NCI-H1417 treated with DMSO at 0.1 percent for 48 hours (cell line): Measurements from ENCODE around the gene SSH2.
A peak's percentile ranks its signal among the peaks of the same experiment; 100 is the strongest.
"Not testable (repeated sequence)": the region's sequence is repeated elsewhere in the genome, so short reads cannot be mapped to it uniquely, and the experiment has no call there.

Experiments
- DNase-seq: peaks from one replicate; lab custom pipeline; 2025; lab: John Stamatoyannopoulos, UW

SSH2 gene

DNA sequence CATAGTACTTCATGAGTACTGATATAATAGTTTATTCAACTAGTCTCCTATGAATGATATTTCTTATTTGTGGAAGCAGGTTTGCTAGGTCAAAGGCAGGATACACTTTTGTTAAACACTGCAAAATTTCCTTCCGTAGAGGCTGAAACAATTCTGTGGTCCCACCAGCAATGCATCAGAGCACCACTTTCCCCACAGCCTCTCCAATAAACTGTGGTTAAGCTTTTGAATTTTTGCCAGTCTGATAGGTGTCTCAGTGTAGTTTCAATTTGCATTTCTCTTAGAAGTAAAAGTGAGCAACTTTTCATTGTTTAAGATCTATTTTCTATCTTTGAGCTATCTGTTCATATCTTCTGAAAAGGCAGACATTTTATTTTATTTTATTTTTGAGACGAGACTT, 270.9 kb downstream of the SSH2 start:
- DNase-seq, result no peak

DNA sequence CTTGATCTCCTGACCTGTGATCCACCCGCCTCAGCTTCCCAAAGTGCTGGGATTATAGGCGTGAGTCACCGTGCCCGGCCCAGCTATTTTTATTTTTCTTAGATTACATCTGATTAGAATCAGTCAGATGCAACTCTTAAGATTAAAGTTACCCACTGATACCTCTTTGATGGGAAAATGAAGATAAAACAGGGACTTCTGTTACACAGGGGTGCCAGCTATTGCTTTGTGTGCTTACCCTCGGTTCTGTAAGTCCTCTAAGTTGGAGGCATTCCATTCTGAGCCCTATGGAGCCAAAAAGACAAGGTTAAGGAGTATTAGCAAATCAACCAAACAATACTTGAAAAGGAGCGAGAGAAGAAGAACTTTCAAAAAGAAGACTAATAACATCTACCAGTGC, 274.7 kb downstream of the SSH2 start:
- no peak for DNase-seq

DNA sequence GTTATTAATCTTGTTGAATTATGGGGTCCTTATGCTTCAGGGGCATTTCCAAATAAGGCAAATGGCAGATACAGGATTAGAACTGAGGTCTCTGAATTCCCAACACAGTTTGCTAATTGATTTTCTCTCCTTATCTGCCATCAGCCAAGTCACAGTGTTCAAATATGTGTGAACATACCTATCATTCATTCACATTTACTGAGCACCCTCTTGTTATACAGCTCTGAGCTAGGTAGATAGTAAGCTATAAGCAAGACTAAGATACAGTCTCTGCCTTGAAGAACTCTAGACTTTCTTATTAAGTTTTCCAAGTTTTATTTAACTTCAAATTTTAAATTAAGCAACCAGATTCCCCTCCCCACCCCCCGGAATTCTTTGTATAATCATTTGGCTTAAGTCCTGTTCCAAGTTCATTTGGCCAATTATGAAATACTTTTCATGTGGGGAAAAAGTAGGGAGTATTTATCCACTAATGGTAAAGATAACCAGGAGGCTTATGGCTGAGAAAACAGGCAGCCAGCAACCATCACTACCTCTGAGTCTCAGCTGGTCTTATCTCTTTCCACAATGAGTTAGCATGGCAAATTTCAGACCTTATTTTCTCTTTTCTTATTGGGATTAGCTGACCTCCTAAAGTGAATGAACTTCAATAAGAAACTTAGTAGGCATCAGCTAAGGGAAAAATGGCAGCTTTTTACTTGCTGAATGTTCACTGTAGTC, 275.9 kb downstream of the SSH2 start:
- no peak for DNase-seq

DNA sequence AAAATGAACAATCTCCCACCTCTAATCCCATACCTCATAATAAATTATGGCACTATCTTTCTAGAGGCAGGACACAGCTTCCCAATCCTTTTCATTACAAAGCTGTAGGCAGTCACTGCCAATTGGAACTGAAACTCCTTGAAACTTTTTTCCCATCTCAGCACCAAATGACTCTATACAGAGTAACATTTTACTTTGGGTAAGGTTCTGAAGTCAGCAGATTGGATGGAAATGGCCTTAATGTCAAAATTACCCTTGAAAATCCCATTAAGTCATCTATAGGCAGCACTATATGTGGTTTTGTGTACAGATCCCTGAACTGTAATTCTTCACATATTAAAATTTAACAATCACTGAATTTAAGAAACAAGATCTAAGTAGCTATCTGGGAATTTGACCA, 277.1 kb downstream of the SSH2 start:
- no peak for DNase-seq

DNA sequence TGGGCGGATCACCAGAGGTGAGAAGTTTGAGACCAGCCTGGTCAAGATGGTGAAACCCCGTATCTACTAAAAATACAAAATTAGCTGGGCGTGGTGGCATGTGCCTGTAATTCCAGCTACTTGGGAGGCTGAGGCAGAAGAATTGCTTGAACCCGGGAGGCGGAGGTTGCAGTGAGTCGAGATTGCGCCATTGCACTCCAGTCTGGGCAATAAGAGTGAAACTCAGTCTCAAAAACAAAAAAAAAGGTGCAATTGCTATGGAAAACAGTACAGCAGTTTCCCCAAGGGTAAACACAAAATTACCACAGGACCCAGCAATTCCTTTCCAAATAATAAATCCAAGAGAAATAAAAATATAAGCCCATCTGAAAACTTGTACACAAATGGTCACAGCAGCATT, 278.1 kb downstream of the SSH2 start:
- DNase-seq, result not testable (repeated sequence)

DNA sequence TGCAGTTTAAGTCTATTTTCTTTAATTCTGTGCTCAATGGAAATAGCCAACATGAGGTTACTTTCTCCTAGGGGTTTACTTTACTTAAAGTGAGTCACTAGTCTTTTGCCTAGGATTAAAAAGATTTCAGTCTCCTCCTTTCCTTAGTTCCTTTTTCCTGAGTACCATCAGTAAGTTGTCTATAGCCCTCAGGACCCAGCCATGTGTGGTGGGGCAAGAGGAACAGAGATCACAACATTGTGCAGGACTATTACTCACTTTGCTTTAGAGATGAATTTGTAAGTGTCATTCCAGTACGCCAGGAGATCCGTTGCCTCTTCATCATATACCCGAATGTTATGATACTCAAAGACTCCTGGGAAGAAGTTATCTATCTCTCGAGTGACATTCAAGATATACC, 279.6 kb downstream of the SSH2 start:
- no peak for DNase-seq

DNA sequence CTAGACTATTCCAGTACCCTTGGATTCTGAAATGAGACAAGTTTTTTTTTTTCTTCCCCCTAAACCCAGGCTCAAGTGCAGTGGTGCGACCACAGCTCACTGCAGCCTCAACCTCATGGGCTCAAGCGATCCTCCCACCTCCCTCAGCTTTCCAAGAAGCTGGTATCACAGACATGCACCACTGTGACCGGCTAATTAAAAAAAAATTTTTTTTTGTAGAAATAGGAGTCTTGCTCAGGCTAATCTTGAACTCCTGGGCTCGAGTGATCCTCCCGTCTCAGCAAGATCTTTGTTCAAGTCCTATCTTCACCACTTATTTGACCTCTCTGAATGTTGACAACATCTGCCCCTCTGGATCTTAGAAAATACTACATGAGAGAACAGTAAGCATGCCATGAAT, 280.7 kb downstream of the SSH2 start:
- DNase-seq, result no peak

DNA sequence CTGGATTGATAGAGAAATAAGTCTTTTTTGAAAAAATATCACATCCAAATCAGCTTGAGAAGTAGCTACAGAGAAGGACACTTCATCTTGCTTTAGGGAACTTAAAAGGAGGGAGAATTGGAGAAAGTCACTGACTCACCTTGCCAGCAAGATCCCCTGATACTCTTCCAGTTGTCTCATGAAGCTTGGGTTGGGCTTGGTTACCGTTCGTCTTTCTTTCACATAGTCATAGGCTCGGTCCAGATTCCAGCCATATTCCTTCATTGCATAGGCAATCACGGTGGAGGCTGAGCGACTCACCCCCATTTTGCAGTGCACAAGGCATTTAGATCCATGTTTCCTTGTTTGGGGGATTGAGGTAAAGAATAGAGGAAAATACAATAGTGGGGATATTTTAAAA, 282.0 kb downstream of the SSH2 start:
- DNase-seq, result no peak

DNA sequence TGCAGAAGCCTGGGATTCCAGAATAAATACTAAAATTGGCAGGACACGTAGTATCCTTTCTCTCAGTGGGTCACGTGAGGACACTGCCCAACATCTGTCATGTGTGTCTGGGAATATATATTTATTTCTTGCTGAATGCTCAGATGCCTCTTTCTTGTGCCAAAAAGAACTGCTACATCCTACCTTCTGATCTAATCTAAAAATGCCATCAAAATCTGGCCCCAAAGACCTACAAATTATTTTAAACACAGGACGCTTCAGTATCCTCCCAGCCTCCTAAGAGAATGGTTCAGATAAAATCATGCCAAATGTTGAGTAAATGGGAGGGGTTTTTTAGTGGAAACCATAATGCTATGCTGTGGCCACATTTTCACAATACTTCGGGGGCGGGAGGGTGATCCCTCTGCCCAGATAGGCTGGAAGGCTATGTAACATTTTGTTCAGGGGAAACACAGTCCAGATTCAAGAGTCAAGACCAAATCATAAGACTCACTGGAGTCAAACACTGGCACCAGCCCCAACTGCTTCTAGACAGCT, 284.4 kb downstream of the SSH2 start:
- no peak for DNase-seq

DNA sequence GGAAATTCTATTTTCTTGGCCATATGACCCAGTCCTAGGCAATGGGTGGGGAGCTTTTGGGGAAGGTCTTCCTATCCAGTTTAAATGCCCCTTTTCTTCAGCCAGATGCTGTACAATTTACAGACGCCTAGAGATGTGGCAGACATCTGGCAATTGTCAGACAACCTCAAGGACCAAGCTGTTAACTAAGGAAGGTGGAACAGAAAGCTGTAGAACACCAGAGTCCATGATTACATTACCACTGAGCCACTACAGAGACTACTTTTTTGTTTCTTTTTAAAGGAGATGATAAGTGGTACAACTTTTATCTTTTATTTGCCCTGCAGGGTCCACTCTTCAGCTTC, 286.2 kb downstream of the SSH2 start:
- DNase-seq, result no peak

DNA sequence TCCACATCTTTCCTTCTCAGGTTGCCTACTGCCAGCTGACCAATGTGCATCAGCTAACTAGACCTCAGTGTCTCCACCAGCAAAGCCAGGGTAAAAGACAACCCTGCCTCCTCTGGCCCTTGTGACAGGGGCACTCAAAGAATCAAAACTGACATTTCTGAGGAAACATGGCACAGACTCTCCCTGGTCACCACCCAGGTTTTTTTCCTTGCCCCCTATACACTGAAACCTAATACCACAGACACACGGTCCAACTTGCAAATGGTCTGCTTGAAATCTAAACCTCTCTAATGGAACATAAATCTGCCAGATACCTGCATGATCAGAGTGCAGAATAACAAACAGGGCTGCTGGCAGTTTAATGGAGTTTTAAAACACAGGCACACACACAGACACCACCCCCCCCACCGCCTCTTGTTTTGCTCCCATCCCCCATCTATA, 287.8 kb downstream of the SSH2 start:
- DNase-seq, result peak; percentile 24

DNA sequence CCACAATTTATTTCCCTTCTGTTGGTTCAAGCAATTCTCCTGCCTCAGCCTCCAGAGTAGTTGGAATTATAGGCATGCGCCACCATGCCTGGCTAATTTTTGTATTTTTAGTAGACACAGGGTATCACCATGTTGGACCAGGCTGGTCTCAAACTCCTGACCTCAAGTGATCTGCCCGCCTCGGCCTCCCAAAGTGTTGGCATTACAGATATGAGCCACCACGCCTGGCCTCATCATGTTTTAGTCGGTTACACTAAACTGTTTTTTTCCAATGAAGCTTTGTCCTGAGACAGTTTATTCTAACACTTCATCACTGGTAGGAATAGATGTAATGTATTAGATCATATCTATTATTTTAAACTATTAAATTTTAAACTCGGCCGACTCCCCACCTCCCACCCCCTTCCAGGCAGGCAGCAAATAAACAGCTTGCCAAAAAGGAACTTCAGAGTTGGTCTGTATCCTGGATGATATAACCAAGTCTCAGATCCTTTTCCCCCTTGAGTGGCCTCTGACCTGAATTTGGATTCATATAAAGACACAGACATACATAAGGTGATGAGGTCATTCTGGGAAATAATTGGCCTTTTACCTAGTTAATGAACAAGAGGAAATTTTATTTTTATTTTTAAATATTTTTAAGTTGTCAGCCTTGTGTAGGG, 288.9 kb downstream of the SSH2 start:
- no peak for DNase-seq

DNA sequence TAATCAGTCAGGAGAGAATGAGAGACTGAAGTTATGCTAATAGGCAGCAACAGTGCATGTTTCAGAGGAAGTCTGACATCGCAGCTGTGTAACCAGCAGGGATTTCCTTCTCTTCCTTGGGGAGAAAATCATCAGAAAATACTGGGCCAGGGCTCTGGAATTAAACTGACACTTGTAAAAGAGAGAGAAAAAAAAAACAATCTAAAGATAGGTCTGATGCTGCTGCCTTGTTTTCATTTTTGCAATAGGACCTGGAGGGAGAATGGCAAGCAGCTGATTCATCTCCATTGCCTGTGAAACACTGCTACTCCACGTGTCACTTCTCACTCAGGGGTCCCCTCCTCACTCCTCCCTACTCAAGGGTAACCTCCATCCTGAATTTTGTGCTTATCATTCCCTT, 289.6 kb downstream of the SSH2 start:
- no peak for DNase-seq

DNA sequence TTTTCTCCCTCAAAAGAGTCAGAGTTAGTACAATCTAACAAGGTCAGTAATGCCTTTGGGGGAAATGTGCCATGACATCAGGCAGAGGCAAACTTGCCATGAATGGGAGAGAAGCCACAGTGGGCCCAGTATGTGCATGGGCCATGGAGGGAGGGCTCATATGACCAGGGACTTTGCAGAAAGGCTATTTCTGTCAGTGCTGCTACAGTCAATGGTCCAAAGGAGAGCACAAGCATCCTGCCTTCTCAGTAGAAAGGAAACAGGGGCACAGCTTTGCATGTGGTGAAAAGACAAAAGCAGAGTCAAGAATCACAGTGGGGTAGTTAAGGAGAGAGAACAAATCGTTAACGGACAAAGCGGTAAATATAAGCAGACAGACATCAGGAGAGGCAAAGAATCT, 296.1 kb downstream of the SSH2 start:
- DNase-seq, result no peak

DNA sequence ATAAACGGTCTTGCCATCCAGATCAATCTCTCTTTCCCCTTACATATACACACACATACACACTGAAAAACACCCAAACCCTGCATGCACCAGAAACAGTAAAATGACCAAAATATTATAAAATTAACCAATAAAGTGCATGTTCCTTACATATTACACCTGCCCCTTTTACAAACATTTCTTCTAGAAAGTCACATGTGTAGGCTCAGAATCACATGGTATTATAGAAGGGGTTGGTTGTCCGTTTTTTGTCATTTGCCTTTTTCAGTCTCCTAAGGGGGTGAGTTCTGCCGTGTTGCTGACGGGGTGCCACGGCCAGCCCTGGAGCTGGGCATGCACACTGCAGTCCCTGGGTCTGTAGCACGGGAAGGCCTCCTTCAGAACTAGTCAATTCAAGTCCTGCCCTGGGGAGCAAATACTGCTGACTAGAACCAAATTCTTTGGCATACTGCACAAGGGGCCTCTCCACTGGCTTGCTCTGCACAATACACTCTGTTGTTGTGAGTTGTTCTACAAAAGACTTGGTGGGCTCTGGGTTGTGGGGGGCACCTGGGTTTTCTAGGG, 299.3 kb downstream of the SSH2 start:
- no peak for DNase-seq

DNA sequence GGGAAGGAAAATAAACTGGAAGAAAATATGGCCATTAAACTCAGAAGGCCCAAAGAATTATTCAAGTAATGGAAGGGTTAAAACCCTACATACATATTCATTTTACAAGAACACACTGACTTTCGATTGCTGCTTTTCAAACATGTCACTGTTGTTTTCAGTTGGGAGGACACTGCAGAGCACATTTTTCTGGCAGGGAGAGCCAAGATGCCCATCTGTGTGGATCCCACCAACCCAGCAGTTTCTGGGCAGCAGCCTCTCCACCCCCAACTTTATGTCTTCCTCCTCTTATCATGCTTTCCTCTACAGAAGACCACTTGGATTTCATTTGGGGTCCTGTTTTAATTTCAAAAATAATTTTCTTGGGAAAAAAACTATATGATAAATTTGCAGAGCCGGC, 300.2 kb downstream of the SSH2 start:
- no peak for DNase-seq

DNA sequence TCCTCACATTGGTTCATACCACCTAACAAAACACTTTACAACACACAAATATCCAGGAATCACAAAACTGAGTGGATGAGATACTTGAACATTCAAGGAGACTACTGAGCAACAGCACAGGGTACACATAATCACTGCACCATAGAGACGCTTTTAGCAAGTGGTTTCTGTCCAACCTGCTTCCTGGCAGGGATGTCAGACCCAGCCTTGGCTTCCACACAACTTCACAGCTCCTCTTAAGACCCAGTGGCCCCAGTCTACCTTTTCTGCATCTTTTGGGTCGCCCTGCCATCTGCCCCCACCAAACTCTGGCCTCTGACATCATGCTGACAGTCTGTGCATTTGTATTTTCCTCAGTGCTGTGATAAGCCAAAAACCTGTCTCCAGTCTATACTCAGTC, 301.4 kb downstream of the SSH2 start:
- no peak for DNase-seq

DNA sequence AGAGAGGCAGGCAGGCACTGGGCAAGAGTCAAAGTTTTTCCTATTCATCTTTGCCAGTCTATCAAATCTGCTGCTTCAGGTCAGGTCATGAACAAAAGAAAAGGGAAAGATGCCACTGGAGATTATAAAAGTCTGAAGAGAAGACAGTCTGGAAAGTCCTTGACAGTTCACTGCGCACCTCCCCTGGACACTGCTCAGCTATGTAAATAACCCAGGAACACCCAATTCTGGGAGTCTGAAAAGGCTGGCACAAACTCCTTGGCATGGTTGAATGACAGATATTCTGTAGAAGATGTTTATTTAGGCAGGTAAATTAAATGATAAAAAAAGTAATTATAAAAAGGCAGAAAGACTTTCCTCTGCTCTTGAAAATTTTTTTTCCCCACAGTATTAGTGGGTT, 302.1 kb downstream of the SSH2 start:
- no peak for DNase-seq

DNA sequence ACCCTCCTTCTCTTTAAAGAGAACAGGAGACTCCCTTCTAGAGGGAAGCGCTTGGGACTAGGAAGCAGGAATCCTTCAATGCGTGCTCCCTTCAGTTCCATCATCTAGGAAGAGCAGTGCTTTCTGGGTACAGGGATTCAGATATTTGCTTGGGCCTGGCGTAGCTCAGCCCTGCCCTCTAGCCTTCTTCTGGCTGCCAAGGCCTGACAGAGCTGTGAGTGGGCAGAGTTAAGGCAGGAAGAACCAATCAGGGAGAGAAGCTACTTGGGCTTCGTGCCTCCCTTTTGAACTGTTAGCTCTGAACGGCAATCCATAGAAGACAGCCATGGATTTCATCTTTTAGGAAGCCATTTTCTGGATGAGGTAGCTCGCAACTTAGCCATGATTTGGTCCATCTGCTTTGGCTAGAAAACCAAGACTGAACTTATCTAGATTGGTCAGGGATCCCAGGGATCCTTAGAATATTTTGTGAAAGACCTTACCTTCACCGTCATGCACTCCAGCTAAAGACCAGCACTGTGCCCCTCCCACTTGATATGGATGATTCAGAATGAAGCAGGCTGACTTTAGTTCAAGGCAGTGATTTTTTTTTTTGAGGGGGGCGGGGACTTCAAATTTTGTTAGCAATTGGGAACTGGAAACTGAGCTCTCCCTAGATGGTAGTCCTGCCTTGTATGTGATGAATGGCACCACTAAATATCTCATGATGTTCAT, 304.8 kb downstream of the SSH2 start:
- no peak for DNase-seq

DNA sequence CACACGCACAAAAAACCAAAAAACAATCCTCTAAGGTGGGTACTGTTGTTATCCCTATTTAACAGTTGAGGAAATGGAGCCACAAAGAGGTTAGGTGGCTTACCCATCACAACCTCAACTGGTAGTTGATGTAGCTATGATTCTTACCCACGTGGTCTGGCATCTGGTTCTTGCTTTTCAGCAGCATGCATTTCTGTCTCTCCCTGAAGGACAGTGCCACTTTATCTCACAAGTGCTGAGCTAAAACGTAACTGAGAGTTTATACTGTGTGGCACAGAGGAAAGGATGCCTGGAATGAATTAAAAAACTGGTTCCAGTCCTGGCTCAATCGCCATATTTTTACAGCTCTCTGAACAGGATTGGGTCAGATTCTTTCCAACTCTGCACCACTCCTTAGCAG, 305.4 kb downstream of the SSH2 start:
- no peak for DNase-seq

DNA sequence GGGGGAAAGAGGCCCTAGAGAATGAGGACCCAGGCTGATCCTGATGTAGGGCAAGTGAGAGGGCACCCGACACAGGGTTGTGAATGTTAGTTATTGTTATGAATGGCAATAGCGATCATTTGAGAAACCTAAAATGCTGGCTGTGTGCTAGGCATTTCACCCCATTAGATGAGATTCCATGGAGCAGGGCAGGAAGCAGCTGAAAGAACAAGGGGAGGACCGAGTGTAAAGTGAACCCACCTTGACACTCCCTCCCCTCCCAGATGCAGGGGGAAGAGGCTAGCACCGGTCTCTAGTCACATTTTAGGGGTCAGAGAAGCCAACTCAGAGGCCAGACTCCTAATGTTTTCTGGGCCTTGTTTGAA, 306.8 kb downstream of the SSH2 start:
- DNase-seq, result no peak

DNA sequence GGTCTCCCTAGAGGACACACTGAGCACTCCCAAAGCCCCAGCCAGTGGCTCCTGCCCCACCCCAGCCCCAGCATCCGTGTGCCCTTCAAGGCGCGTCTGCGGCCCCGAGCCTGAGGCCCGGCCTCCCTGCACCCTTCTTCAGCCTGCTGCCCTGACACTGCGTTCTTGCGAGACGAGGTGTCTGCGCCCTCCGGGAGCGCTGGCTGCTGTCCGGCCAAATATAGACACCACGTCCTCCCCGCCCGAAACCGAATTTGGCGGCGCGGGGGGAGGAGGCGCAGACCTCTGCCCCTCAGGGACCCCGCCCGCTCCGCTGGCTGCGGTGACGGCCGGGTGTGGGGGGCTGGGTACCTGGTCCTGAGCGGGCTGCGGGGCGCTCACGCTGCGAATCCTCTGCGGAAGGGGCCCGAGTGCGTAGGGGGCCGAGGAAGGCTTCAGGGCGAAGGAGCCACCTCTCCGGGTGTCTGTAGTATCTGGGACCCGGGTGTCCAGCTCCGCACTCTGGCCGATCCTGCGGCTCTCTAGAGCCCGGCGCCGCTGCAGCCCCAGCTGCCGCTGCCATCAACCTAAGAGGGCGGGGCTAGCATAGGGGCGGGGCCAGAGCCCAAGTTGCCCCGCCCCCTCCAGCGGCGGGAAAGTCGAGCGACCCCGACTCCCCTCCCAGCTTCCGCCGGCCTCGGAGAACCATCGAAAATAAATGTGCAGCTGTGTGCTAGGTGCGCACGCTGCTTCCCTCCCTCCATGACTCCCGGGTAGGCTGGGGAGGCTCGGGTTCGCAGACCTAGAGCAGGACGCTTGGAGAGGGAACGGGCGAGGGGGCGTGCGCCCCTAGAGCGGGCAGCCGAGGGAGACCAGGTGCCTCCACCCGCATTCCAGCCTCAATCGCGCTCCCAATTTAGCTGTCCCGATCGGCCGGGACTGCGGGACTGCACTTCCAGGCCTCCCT, 307.4 kb downstream of the SSH2 start, which contains the start of gene CORO6:
Gene CORO6, minus strand, starts transcription at position 576 of the 946 bp plus-strand sequence. CDS start 1,491 bp downstream, outside the sequence.
- DNase-seq, result no peak
